Right atrium auricular region (tissue), 2 donors: ENCODE measurements around the gene TRIM31. TPM values are rescaled to one million over a fixed set of nuclear protein-coding genes. Genes with fewer than 3 reads are reported as not detected.
"Not testable (repeated sequence)": the region's sequence is repeated elsewhere in the genome, so short reads cannot be mapped to it uniquely, and the experiment has no call there.

ENCODE experiments used
- DNase-seq: peaks from one replicate; pipeline ENCODE4 v3.0.0-alpha.2; 2019; ENCODE audit warnings: low spot score
- H3K27ac ChIP-seq, 2 donors: fragments of 200-600 bp; sonication (generic); 1 replicate in 1 of 2; 2 replicates in 1 of 2; pipeline ENCODE4 v1.5.1; 2016 to 2019
- H3K27me3 ChIP-seq, 2 donors: fragments of 200-600 bp; sonication (generic); one replicate each; pipeline versions ENCODE4 v1.5.1 to v1.6.0; 2017 to 2019
- H3K36me3 ChIP-seq: fragments of 200-600 bp; sonication (generic); one replicate; pipeline ENCODE4 v1.5.1; 2016
- H3K4me1 ChIP-seq, 2 donors: fragments of 200-600 bp; sonication (generic); one replicate each; pipeline versions ENCODE4 v1.5.1 to v1.6.0; 2017 to 2019
- H3K4me3 ChIP-seq, 2 donors: fragments of 200-600 bp; sonication (generic); 1 replicate in 1 of 2; 2 replicates in 1 of 2; pipeline ENCODE4 v1.5.1; 2017 to 2019; ENCODE audit warnings: mild to moderate bottlenecking in 1 of 2, moderate library complexity in 1 of 2
- H3K9me3 ChIP-seq, 2 donors: fragments of 200-600 bp; sonication (generic); one replicate each; pipeline ENCODE4 v1.5.1; 2019
- total RNA-seq, 2 donors: library from RNA; depleted of rRNA; stranded (reverse); fragments of >200 nt; gene quantifications; one replicate each; pipeline ENCODE4 v1.1.0, GENCODE V29; 2016
- TF ChIP-seq, protein P1 (sequence below), 2 donors: fragments of 200-600 bp; sonication (generic); IDR thresholded peaks; one replicate each; pipeline ENCODE4 v1.5.1; 2019; ENCODE audit warnings: antibody characterized with exemption in 2 of 2

The TRIM31 gene
- total RNA-seq, 2 donors from 2014 or later: not detected

DNA sequence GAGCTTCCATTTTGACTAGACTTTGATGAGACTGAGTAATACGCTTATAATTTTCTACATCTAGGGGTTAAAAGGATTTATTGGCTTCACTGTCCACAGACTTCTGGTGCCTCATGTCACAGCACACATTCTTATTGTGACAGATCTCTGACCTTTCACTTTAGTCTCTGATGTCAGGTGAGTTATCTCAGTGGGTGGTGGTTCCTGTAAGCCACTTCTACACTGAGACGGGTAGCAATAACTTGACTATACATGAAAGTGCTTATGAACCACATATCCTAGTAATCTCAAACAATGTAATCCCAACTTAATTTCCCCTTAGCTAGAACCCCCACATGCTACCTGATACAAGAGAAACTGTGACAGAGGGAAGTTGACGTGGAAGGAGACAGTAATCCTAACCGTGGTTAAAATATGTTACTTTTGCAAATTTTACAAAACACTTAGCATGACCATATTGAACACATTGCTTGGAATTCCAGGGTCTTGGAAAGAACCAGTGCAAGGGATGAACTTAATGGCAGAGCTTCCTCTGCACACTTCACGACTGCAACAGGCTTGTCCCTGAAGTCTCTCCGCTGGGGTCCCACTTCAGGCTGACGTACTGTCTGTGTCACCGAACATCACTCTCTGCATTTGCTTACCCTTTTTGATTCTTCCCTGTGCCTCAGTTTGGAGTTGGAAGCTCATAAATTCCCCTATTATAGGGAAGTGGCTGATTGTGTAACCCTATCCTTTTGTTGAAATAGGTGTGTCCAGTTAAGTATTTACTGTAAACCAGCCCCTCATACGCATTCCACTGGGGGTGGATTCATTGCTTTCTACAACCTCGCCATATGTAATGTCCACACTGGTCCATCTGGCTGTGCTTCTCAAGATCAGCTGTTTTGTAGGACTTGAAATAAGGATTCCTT is 16.6 kb upstream of the TRIM31 start:
- Histone ChIP-seq H3K4me3 (no peak overlapping the region), H3K27ac (no peak overlapping the region), H3K27me3 (peaks cover 20 to 27% of the 10 kb centered on the region in 2 donors), H3K36me3 (no peaks in the 10 kb centered on the region), H3K4me1 (peaks cover 0 to 6% of the 10 kb centered on the region in 2 donors), H3K9me3 (no peaks in the 10 kb centered on the region)
- TF ChIP-seq, protein P1, sequence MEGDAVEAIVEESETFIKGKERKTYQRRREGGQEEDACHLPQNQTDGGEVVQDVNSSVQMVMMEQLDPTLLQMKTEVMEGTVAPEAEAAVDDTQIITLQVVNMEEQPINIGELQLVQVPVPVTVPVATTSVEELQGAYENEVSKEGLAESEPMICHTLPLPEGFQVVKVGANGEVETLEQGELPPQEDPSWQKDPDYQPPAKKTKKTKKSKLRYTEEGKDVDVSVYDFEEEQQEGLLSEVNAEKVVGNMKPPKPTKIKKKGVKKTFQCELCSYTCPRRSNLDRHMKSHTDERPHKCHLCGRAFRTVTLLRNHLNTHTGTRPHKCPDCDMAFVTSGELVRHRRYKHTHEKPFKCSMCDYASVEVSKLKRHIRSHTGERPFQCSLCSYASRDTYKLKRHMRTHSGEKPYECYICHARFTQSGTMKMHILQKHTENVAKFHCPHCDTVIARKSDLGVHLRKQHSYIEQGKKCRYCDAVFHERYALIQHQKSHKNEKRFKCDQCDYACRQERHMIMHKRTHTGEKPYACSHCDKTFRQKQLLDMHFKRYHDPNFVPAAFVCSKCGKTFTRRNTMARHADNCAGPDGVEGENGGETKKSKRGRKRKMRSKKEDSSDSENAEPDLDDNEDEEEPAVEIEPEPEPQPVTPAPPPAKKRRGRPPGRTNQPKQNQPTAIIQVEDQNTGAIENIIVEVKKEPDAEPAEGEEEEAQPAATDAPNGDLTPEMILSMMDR (IDR thresholded peaks at IDR 0.05): no peak
- no peak for DNase-seq

DNA sequence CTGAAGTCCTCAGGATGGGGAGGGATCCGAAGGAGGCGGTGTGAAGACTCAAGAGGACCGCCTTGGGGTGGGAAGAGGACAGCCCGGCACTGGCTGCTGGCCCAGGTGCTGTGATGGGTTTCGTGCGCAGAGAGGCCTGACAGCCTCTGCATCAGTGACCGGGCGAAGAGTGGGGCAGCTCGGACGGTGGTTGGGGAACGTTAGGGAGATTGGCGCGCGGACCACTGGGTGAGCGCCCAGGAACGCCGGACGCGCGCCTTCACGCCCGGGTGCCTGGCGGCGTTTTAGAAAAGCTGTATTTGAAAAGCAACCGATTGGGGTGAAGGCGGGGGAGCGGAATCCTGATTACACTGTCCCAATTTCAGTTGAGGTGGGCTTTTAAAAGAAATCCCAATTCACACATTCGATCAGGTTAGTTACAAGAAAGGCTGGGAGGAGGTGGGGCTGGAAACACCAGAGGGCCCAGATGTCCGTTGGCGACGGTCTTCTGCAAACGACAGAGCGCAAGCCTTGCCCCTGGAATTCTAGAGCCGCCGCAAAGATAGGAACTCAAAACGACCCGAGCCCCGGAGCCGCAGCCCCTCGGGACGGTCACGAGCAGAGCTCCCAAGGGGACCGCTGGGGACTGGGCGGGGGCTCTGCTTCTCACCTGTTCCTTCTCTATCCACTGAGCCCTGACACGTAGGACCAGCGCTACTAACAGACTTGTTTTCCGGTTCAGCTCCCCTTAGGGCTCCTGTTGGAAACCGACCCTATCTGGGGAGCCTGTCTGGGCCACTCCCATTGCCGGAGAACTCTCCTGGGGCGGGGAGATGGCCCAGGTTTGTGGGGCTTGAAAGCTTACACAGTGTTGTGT is 14.6 kb upstream of the TRIM31 start:
- TF ChIP-seq, protein P1 (IDR thresholded peaks at IDR 0.05): no peak
- no peaks in the 10 kb centered on the region for H3K9me3 ChIP-seq
- peaks cover 0 to 6% of the 10 kb centered on the region in 2 donors for H3K4me1 ChIP-seq
- peaks cover 20 to 27% of the 10 kb centered on the region in 2 donors for H3K27me3 ChIP-seq
- no peak overlapping the region for H3K27ac ChIP-seq
- peak overlapping the region in 1 of 2 donors; percentile 30 for H3K4me3 ChIP-seq
- DNase-seq: no peak
- no peaks in the 10 kb centered on the region for H3K36me3 ChIP-seq

DNA sequence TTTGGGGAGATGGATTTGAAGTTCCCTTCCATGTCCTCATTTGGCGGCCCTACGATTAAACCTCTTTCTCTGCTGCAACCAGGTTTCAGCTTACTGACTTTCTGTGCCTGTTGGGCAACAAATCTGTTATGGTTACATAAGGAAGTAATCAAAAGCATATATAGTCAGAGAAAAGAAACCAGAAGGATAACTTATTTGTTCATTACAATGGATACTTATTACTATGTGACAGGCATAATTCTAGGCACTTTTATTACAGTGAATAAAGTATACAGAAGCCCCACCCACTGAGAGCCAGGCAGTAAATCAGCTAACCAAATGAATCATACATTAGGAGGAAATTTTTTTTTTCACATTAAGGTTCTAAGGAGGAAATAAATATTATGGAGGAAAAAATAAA is 9.6 kb upstream of the TRIM31 start:
- TF ChIP-seq, protein P1 (IDR thresholded peaks at IDR 0.05): no peak
- Histone ChIP-seq H3K9me3 (no peaks in the 10 kb centered on the region), H3K4me1 (peaks cover 0 to under 1% of the 10 kb centered on the region in 2 donors), H3K36me3 (no peaks in the 10 kb centered on the region), H3K27me3 (peaks cover 0 to under 1% of the 10 kb centered on the region in 2 donors), H3K4me3 (no peak overlapping the region), H3K27ac (no peak overlapping the region)
- no peak for DNase-seq

DNA sequence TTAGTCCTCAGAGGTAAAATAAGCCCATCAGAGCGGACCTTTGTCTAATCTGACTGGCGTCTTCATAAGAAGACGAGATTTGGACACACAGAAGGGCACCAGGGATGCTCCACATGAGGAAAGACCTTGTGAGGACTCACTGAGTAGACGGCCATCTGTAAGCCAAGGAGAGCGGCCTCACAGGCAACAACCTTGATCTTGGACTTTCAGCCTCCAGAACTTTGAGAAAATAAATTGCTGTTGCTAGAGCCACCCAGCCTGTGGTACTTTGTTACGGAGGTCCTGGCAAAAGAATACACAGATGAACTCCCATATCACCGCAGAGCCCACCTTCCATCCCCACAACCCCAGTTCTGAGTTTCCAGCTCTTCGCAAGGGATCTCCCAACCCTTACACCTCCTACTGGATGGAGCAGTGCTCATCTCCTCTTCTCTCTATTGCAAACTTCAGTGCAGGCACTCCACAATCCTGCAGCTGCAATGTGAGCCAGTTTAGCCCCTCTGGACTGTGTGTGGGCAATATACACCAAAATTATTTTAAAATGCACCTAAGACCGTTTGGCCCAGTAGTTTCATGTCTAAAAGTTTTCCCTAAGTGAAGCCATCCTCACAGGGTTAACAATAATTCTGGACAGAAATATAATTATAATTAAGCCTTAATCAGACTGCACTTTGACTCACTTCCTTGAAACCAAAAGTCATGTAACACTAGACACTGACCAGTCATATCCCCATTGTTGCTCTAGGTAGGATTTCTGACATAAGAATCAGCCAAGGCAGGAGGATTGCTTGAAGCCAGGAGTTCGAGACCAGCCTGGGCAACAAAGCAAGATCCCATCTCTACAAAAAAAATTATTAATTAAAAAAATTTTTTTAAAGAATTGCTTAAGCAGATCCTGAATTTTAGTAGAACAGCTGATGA is 8.8 kb upstream of the TRIM31 start:
- H3K4me3 ChIP-seq: no peak overlapping the region

DNA sequence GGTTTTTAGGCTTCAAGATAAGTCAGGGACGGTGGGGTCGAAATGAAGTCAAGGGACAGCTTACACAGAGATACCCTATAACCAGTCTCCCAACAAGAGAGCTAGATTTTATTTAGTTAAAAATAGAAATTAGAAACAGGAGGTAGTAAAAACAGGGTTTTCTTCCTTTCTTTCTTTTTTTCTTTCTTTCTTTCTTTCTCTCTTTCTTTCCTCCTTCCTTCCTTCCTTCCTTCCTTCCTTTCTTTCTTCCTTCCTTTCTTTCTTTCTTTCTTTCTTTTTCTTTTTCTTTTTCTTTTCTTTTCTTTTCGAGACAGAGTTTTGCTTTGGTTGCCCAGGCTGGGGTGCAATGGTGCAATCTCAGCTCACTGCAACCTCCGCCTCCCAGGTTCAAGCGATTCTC is 5.8 kb upstream of the TRIM31 start:
- H3K27me3 ChIP-seq, H3K4me1 ChIP-seq, DNase-seq, H3K4me3 ChIP-seq, H3K27ac ChIP-seq, H3K36me3 ChIP-seq, H3K9me3 ChIP-seq: not testable (repeated sequence)

More for the DNA sequence above, 8.8 kb upstream of the TRIM31 start:
- H3K4me1 ChIP-seq: no peaks in the 10 kb centered on the region
- TF ChIP-seq, protein P1 (IDR thresholded peaks at IDR 0.05): no peak
- H3K9me3 ChIP-seq: no peaks in the 10 kb centered on the region
- no peak overlapping the region for H3K27ac ChIP-seq
- DNase-seq: no peak
- H3K36me3 ChIP-seq: no peaks in the 10 kb centered on the region
- no peaks in the 10 kb centered on the region for H3K27me3 ChIP-seq
